GM18498 (cell line): Measurements from ENCODE around the gene LRCH1.
"Not testable (repeated sequence)": the region's sequence is repeated elsewhere in the genome, so short reads cannot be mapped to it uniquely, and the experiment has no call there.

Experiments
- ATAC-seq: cut with Tn5 transposase; IDR thresholded peaks from one replicate; pipeline ENCODE4 v1.9.1; 2021; ENCODE audit warnings: mild to moderate bottlenecking, moderate library complexity; ENCODE audit not compliant: unreplicated experiment

Gene LRCH1

DNA sequence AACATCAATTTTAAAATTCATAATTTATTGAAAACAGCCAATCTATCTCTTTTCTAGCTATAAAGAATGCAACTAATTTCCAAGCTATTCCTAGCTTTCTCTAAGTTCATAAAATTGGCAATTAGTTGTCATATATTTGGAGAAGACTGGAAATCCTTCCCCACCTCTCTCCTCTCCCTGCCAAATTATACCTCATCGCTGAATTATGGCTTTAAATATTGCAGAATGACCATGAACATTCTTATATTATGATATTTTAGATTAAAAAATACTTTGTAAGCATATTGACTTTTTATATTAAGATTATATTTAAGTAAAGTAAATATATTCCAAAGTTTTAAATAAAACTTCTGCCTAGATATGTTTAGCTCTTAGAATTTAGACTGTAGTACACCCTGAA lies 185.8 kb downstream of the LRCH1 start:
- no peak for ATAC-seq

- ATAC-seq, result no peak
Observed at GRCh38 chr13:46739447-46740098, 186.6 kb downstream of the LRCH1 start.

DNA sequence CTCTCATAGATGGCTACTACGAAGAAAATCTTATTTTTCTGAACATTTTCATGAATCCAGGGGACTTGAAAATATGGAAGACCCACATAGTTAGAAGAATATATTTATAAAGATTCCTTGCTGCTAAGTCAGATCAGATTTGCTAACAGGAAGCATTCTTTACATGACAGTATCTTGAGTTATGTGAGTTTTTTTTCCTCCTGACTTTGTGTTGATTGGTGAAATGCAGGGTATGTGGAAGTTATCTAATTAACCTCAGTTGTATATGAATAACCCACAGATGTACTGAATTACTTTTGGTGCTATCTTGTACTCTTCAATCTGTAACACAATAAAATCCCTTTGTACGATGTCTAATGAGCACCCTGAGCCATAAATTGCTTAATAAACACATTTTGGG lies 190.2 kb downstream of the LRCH1 start:
- ATAC-seq, result no peak

GRCh38 chr13:46745062-46745461 lies 192.1 kb downstream of the LRCH1 start:
- ATAC-seq, result no peak

DNA sequence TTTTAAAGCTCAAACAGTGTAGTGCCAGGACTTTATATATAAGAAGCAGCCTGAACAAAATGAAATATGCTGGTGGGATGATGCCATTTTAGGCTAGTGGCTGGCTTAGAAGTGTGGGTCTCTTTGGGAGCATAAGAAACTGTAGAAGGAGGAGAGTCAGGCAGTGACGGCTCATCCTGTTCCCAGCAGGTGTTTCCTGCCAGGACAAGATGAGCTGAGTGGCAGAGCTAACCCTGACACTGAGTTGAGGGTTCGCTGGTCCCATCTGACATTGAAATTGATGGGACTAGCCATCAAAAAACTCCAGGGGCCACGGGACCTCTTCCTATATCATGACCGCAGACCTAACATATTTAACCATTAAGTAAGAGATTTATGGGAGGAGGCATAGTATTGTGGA lies 192.7 kb downstream of the LRCH1 start:
- ATAC-seq, result no peak

DNA sequence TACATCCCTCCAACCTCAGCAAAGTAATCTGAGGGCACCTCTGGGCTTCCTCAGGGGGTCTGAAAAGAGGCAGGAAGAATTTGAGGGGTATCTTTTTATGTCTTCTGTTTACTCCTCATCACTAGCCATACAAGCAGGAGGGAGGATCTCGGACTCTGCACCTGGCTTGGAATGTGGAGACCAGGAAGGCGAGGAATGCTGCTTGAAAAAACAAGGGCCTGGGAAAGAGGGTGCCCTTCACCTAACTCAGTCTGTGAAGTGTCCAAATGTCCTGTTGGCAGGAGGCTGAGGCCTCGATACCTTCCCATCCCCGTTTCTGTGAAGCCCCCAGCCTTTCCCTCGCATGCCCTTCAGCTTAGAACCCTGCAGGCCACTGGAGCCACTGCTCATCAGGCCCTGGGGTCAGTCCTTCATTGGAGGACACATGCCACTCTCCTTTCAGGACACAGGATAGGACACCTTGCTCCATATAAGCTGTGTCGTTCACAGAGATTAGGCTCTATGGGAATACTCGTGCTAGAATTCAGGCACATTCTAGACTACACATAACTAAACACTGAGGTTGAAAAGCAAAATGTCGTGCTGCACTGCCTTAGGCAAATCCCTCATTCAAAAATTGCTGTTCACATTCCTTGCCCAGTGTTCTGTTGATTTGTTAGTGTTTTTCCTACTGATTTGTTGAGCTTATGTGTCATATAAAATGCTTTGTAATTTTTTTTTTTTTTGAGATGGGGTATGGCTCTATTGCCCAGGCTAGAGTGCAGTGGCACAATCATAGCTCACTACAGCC lies 194.3 kb downstream of the LRCH1 start:
- no peak for ATAC-seq

DNA sequence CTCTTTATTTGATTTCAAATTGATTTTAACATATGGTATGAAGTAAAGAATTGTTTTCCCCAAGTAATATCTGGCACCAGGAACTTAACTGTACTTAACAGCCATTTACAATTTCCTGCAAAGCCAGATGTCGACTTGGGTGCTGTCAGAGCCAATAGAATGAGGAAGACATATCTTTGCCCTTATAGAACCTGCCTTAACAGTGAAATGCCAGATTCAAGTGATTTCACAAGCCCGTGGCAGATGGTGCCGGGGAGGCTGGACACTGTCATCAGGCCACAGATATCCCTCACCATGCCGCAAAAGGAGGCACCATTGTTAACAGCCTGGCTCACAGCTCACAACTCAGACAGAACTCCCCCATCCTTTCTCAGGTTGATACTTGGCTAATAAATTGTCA lies 195.3 kb downstream of the LRCH1 start:
- ATAC-seq, result no peak

DNA sequence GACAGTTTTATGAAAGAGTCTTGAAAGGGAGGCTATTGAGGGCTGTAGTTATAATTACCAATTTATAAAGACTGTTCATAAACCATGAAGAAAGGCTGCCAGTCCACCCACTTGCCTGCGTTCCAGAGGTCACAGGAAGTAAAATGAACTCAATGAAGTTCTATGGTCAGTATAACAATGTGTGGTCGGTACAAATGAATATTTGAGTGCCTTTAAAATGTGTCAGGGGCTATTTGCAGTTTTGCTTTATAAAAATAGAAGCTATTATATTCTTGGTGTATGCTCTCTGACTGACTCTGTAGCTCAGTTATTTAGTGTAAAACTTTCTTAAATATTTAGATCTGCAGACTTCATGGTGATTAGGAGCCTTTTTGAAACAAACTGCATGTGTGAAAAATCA lies 197.0 kb downstream of the LRCH1 start:
- no peak for ATAC-seq

GRCh38 chr13:46751811-46752635 lies 199.1 kb downstream of the LRCH1 start:
- ATAC-seq, result peak; percentile 96

- no peak for ATAC-seq
Observed at GRCh38 chr13:46753137-46753536, 200.2 kb downstream of the LRCH1 start.

DNA sequence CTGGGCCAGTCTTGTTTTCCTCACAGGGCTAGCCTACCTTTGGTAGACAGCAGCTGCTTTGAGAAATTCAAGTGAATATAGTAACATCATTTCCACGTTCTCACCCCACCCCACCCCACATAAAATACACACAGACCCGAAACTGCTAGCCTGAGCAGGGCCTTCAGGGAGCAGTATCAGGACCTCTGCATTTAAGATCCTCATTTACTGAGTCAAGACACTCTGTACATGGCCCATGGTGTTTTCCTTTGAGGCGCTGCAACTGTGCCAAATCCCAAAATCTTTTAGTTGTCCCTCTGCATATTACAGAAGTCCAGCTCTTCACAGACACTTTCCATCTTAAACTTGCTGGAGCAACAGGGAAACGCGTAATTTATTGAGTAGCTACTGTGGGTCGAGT lies 200.9 kb downstream of the LRCH1 start:
- ATAC-seq, result no peak

DNA sequence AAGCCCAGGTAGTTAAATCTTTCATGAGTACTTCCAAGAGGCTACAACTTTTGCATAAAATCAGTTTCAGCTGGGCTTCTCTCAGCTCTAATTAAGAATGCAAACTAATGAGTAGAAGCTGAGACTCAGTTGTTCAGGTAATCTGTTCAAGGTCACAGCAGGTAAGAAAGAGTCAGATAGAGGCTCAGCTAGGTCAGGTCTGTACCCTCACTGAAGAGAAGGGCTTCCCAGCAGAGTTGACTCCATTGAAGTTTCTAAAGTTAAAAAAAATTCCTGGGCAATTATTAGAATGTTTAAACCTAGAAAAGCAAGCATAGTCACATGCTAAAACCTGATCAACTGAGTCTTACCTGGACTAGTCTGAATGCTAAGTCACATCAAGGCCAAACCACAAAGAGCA lies 201.8 kb downstream of the LRCH1 start:
- no peak for ATAC-seq

DNA sequence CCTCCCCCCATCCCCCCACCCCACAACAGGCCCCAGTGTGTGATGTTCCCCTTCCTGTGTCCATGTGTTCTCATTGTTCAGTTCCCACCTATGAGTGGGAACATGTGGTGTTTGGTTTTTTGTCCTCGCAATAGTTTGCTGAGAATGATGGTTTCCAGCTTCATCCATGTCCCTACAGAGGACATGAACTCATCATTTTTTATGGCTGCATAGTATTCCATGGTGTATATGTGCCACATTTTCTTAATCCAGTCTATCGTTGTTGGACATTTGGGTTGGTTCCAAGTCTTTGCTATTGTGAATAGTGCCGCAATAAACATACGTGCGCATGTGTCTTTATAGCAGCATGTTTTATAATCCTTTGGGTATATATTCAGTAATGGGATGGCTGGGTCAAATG lies 202.5 kb downstream of the LRCH1 start:
- not testable (repeated sequence) for ATAC-seq

DNA sequence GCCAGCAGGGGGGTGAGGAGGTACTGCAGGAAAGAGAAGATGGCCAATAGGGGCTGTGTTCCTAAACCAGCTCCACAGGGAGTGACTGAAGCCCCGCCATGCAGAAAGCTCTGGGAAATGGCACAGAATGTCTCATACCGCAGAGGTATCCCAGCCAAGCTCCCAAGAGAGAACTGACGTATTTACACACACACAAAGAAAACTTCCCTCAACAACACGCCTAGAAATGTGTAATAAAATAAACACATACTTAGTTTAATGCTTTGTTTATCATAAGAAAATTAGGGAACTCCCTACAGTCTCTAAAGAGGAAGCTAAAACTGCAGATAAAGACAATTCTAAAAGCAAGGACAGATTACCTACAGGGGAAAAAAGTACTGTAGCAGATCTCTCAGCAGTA lies 204.0 kb downstream of the LRCH1 start:
- no peak for ATAC-seq

GRCh38 chr13:46757640-46758039 lies 204.7 kb downstream of the LRCH1 start:
- no peak for ATAC-seq

- ATAC-seq, result no peak
Observed at GRCh38 chr13:46759846-46760245, 206.9 kb downstream of the LRCH1 start.

- ATAC-seq, result no peak
Observed at GRCh38 chr13:46761174-46761573, 208.2 kb downstream of the LRCH1 start.

GRCh38 chr13:46761866-46762265 lies 208.9 kb downstream of the LRCH1 start:
- no peak for ATAC-seq

- not testable (repeated sequence) for ATAC-seq
Observed at GRCh38 chr13:46769925-46770324, 217.0 kb downstream of the LRCH1 start.

DNA sequence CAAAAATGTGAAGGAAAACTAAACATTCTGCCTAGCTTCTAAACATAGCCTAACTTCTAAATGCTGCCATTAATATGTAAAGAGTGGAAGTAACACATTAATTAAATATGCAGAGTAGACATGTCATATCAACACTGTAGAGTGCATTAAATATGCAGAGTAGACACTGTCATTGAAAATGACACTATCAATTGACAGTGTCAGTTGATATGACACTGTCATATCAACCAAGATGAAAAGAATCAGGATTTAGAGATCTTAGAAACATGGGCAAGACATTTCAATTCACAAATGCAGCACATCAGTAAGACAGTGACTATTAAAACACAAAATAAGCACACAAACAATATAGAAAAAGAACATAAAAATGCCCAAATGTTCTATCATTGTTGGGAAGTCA lies 218.7 kb downstream of the LRCH1 start:
- no peak for ATAC-seq

- no peak for ATAC-seq
Observed at GRCh38 chr13:46773541-46773940, 220.6 kb downstream of the LRCH1 start.
